ENCODE results near the gene CDIP1.
A peak's percentile ranks its signal among the peaks of the same experiment; 100 is the strongest.

CDIP1 gene

GRCh38 chr16:4517812-4518680 lies 20.5 kb downstream of the CDIP1 start:
- Histone ChIP-seq H3K9ac (ENCODE audit: low read depth, low read length, poor library complexity, severe bottlenecking) (peak overlapping the region; percentile 12), H3F3A (ENCODE audit: low read depth) (no peaks in the 10 kb centered on the region), H3K4me1 (ENCODE audit: insufficient read depth, low read length, poor library complexity, severe bottlenecking) (peaks cover 23% of the 10 kb centered on the region), H3K36me3 (ENCODE audit: insufficient read depth, low read length) (no peaks in the 10 kb centered on the region), H3K4me3 (ENCODE audit: low read length, poor library complexity, severe bottlenecking) (no peak overlapping the region), H3K9me2 (replicated peaks; ENCODE audit: low read depth, low read length) (no peaks in the 10 kb centered on the region), H2AFZ (ENCODE audit: low read length) (no peak overlapping the region), H3K79me2 (ENCODE audit: insufficient read depth, low read length) (peaks cover 15% of the 10 kb centered on the region; the same call in 1 of the 2 replicates), H4K20me1 (ENCODE audit: insufficient read depth, low read length, poor library complexity, severe bottlenecking) (no peaks in the 10 kb centered on the region), H3K9me3 (ENCODE audit: insufficient read depth, low read depth, low read length) (no peaks in the 10 kb centered on the region), H3K27me3 (ENCODE audit: insufficient read depth, low read length, poor library complexity, severe bottlenecking) (no peaks in the 10 kb centered on the region), H3K4me2 (ENCODE audit: low read depth, low read length, poor library complexity, severe bottlenecking) (no peak overlapping the region)
- TF ChIP-seq CTCF (conservative IDR thresholded peaks at IDR 0.05; ENCODE audit: low read length) (peak; percentile 66), EZH2phosphoT487 (IDR thresholded peaks at IDR 0.05; ENCODE audit: borderline replicate concordance) (no peak)

- no peaks in the 10 kb centered on the region for H4K20me1 ChIP-seq (ENCODE audit: insufficient read depth, low read length, poor library complexity, severe bottlenecking)
Observed at GRCh38 chr16:4515611-4516233, 22.9 kb downstream of the CDIP1 start.

GRCh38 chr16:4514606-4515005 lies 24.0 kb downstream of the CDIP1 start:
- H2AFZ ChIP-seq (ENCODE audit: low read length), result no peak overlapping the region
- H3K9me3 ChIP-seq (ENCODE audit: insufficient read depth, low read depth, low read length), result no peaks in the 10 kb centered on the region
- no peak for TF ChIP-seq CTCF (conservative IDR thresholded peaks at IDR 0.05; ENCODE audit: low read length)
- no peak for TF ChIP-seq EZH2phosphoT487 (IDR thresholded peaks at IDR 0.05; ENCODE audit: borderline replicate concordance)
- H3K79me2 ChIP-seq (ENCODE audit: insufficient read depth, low read length), result peaks cover 15% of the 10 kb centered on the region; the same call in 1 of the 2 replicates
- peaks cover 5% of the 10 kb centered on the region; the same call in 1 of the 2 replicates for H3K36me3 ChIP-seq (ENCODE audit: insufficient read depth, low read length)
- H3K4me3 ChIP-seq (ENCODE audit: low read length, poor library complexity, severe bottlenecking), result peak overlapping the region; percentile 68
- no peaks in the 10 kb centered on the region for H3K27me3 ChIP-seq (ENCODE audit: insufficient read depth, low read length, poor library complexity, severe bottlenecking)
- no peaks in the 10 kb centered on the region for H3F3A ChIP-seq (ENCODE audit: low read depth)
- peak overlapping the region; percentile 85 for H3K4me2 ChIP-seq (ENCODE audit: low read depth, low read length, poor library complexity, severe bottlenecking)
- peak overlapping the region; percentile 84 for H3K9ac ChIP-seq (ENCODE audit: low read depth, low read length, poor library complexity, severe bottlenecking)
- no peaks in the 10 kb centered on the region for H3K9me2 ChIP-seq (replicated peaks; ENCODE audit: low read depth, low read length)
- H3K4me1 ChIP-seq (ENCODE audit: insufficient read depth, low read length, poor library complexity, severe bottlenecking), result peaks cover 23% of the 10 kb centered on the region
- H4K20me1 ChIP-seq (ENCODE audit: insufficient read depth, low read length, poor library complexity, severe bottlenecking), result no peaks in the 10 kb centered on the region

More at GRCh38 chr16:4515611-4516233, 22.9 kb downstream of the CDIP1 start:
- Histone ChIP-seq H3K79me2 (ENCODE audit: insufficient read depth, low read length) (peaks cover 15% of the 10 kb centered on the region; the same call in 1 of the 2 replicates), H3K4me3 (ENCODE audit: low read length, poor library complexity, severe bottlenecking) (peak overlapping the region; percentile 68), H3K36me3 (ENCODE audit: insufficient read depth, low read length) (peaks cover 5% of the 10 kb centered on the region; the same call in 1 of the 2 replicates), H3K27me3 (ENCODE audit: insufficient read depth, low read length, poor library complexity, severe bottlenecking) (no peaks in the 10 kb centered on the region), H3K9ac (ENCODE audit: low read depth, low read length, poor library complexity, severe bottlenecking) (peak overlapping the region; percentile 84), H3K9me3 (ENCODE audit: insufficient read depth, low read depth, low read length) (no peaks in the 10 kb centered on the region), H2AFZ (ENCODE audit: low read length) (no peak overlapping the region), H3K4me1 (ENCODE audit: insufficient read depth, low read length, poor library complexity, severe bottlenecking) (peaks cover 23% of the 10 kb centered on the region), H3K9me2 (replicated peaks; ENCODE audit: low read depth, low read length) (no peaks in the 10 kb centered on the region), H3K4me2 (ENCODE audit: low read depth, low read length, poor library complexity, severe bottlenecking) (peak overlapping the region; percentile 85), H3F3A (ENCODE audit: low read depth) (no peaks in the 10 kb centered on the region)
- TF ChIP-seq CTCF (conservative IDR thresholded peaks at IDR 0.05; ENCODE audit: low read length), result no peak
- TF ChIP-seq EZH2phosphoT487 (IDR thresholded peaks at IDR 0.05; ENCODE audit: borderline replicate concordance), result no peak
